Motor neuron (in vitro differentiated cells): ENCODE results near the gene MAST4. TPM values are rescaled to one million over a fixed set of nuclear protein-coding genes. Genes with fewer than 3 reads are reported as not detected.
"Not testable (repeated sequence)": the region's sequence is repeated elsewhere in the genome, so short reads cannot be mapped to it uniquely, and the experiment has no call there.

Experiments used
- ATAC-seq, 8 experiments: fragments of 200-7000 bp; cut with Tn5 transposase; replicated peaks in 6 of 8; 2 replicates each; pipeline ENCODE4 v1.8.0; 2021; ENCODE audit warnings: mild to moderate bottlenecking in 8 of 8, moderate library complexity in 8 of 8
- H3K27ac ChIP-seq, 2 donors: fragments of 250-450 bp; sonication (Bioruptor Pico); 2 replicates each; pipeline ENCODE4 v1.9.0; 2021; ENCODE audit warnings: antibody characterized with exemption in 2 of 2, mild to moderate bottlenecking in 2 of 2, moderate library complexity in 1 of 2
- H3K4me1 ChIP-seq, 2 donors: fragments of 250-450 bp; sonication (Bioruptor Pico); replicated peaks in 1 of 2; 2 replicates each; pipeline ENCODE4 v1.6.1; 2021; ENCODE audit warnings: antibody characterized with exemption in 2 of 2, mild to moderate bottlenecking in 2 of 2, moderate library complexity in 1 of 2
- H3K4me3 ChIP-seq, 5 donors: fragments of 250-450 bp; sonication (Bioruptor Pico); 2 replicates each; pipeline ENCODE4 v1.9.0; 2021; ENCODE audit warnings: antibody characterized with exemption in 5 of 5, mild to moderate bottlenecking in 5 of 5, moderate library complexity in 4 of 5
- WGBS, 10 experiments: fragments of 450-650 bp; shearing (Covaris generic); methylation state at CpG; one replicate each; pipeline ENCODE4 v1.0.0; 2022; 5-methylcytosine and 5-hydroxymethylcytosine counted together
- in situ Hi-C, 9 experiments: fragments of 400-800 bp; cut with MboI; loops; one replicate each; pipeline ENCODE4 v1.15.0; 2021; ENCODE audit warnings: low sequenced_read_pairs in 9 of 9, low pct_unique_long_range_greater_than_20kb in 2 of 9; ENCODE audit not compliant: unreplicated experiment in 9 of 9
- total RNA-seq, 8 experiments: library from RNA; unstranded; fragments of 300-600 nt; gene quantifications; 2 replicates each; pipeline versions ENCODE4 v1.2.3 to v1.2.4, GENCODE V29; 2022

MAST4 gene
- total RNA-seq, 8 experiments from 2014 or later, result 4.3 to 26.1 (median 12.9) TPM

DNA sequence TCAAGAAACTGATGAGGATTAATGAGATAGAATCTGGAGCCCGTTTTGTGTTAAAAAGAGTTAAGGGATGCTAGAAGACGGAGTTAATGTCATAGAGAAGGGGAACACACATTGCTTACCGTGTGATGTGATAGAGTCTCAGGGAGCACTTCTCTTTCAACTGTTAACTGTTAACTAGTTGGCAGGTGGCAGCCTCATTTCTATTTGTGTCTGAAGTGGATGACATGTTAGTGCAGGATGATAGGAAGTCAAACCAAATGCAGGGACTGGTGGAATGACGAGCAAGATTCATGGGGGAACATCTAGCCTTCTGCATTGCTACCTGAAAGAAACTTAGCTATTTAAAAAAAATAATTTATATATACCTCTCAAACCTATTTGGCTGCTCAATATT is 222.7 kb downstream of the MAST4 start:
- in situ Hi-C loops, result loop anchor here in 6 of 9 experiments (25.0 kb wide), 4 partner anchors 193 to 393 kb away; no protein-coding TSS in a partner anchor
- 40 to 86% (median 70%) methylated on average over 1 to 4 of the region's 4 CpGs; no CpG with 5 or more reads in 1 of the 10 experiments for WGBS, 10 experiments
- H3K4me1 ChIP-seq, result peaks cover 0 to 7% of the 10 kb centered on the region in 2 donors
- H3K4me3 ChIP-seq, result no peak overlapping the region
- H3K27ac ChIP-seq, result no peak overlapping the region
- no peak for ATAC-seq

DNA sequence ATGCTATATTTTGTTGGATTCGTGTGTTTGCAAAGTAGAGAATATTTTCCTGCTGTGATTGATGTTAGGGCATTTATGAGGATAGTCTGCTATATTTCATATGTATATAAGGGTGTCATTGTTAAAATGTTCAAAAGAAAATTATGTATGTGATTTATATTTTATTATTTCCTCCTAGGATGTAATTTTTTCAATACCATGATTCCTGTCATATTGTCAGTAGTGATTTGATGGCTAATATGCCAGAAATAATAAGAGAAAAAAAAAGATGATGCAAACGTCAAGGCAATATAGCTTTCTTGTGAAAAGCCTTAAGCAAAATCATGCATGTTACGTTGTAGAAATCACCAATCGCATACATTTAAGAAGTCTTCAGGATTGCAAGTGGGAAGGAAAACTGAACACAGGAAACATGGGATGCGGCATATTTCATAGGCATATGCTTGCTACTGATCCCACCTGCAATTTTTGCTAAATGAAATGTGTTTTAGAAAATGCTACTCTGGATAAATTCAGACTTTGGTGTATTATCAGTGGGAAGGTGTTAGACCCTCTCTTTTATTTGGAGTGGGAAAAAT is 224.5 kb downstream of the MAST4 start:
- peak in 1 of 8 experiments; percentile 32 for ATAC-seq
- WGBS, 10 experiments, result 60 to 100% (median 85%) methylated on average over 1 to 5 of the region's 5 CpGs; no CpG with 5 or more reads in 1 of the 10 experiments
- Histone ChIP-seq H3K27ac (no peak overlapping the region), H3K4me1 (peaks cover 0 to 7% of the 10 kb centered on the region in 2 donors), H3K4me3 (no peak overlapping the region)
- in situ Hi-C loops, result loop anchor here in 6 of 9 experiments (25.0 kb wide), 4 partner anchors 192 to 392 kb away; no protein-coding TSS in a partner anchor

DNA sequence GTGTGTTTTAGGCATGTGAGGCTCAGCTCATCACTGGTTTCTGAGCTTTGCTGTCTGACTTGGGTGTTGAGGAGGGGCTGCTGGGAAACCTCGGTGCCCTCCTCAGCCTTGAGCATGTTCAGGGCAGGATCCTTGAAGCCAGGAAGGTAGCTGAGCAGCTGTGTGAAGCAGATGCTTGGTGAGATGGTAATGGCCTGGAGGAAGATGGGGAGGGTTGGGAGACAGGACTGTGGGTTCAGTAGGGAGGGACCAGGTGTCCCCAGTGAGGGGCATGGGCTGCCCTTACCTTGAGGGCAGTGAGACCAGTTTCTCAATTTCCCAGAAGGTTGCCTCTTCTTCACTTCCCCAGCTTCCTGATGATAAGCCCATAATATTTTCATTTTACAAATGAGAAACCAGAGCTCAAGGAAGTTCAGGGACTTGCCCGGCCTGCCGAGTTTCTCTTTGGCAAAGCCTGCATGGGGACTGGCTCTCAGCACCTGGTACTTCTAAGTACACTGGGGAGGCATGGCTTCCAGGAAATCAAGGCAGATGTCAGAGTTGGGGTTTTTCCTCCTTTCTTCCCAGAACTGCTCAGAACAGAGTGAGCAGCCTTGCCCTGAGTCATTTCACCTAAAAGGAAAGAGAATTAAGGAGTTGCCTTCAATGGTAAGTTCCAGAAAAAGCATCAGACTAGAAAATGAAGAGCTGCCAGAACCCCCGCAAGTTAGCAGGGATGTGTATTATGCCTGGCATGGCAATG is 225.7 kb downstream of the MAST4 start:
- peak in 3 of 8 experiments; percentile 36 to 96 (median 75) for ATAC-seq
- Histone ChIP-seq H3K27ac (no peak overlapping the region), H3K4me1 (peaks cover 1 to 7% of the 10 kb centered on the region in 2 donors), H3K4me3 (no peak overlapping the region)
- in situ Hi-C loops, result loop anchor here in 6 of 9 experiments (25.0 kb wide), 4 partner anchors 190 to 390 kb away; no protein-coding TSS in a partner anchor
- WGBS, 10 experiments, result 69 to 100% (median 100%) methylated on average over 1 to 4 of the region's 4 CpGs; no CpG with 5 or more reads in 4 of the 10 experiments

DNA sequence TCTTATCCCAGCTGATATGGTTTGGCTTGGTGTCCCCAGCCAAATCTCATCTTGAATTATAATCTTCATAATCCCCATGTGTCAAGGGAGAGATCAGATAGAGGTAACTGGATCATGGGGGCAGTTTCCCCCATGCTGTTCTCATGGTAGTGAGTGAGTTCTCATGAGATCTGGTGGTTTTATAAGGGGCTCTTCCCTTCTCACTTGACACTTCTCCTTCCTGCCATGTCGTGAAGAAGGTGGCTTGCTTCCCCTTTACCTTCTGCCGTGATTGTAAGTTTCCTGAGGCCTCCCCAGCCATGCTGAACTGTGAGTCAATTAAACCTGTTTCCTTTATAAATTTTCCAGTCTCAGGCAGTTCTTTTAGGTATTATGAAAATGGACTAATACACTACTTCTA is 226.7 kb downstream of the MAST4 start:
- in situ Hi-C loops, result loop anchor here in 6 of 9 experiments (25.0 kb wide), 4 partner anchors 189 to 389 kb away; no protein-coding TSS in a partner anchor
- not testable (repeated sequence) for ATAC-seq, H3K4me3 ChIP-seq, H3K27ac ChIP-seq
- peaks cover 2 to 16% of the 10 kb centered on the region in 2 donors for H3K4me1 ChIP-seq
- 70 to 100% (median 89%) methylated on average over 1 to 2 of the region's 2 CpGs; no CpG with 5 or more reads in 5 of the 10 experiments for WGBS, 10 experiments

DNA sequence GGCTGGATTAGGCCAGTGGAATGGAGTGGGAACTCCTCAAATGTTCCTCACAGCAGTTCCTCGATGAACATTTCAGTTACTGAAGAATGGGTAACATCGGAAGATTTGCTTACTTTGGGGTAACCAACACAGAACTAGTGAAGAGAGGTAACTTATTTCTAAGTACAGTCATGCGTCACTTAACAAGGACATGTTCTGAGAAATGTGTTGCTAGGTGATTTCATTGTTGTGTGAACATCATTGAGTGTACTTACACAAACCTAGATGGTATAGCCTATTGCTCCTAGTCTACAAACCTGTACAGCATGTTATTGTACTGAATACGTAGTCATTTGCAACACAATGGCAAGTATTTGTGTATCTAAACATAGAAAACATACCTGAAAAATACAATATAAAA is 228.3 kb downstream of the MAST4 start:
- Histone ChIP-seq H3K4me1 (peaks cover 11 to 22% of the 10 kb centered on the region in 2 donors), H3K27ac (no peak overlapping the region), H3K4me3 (no peak overlapping the region)
- WGBS, 10 experiments, result 76 to 100% (median 92%) methylated on average over 2 to 4 of the region's 4 CpGs; no CpG with 5 or more reads in 1 of the 10 experiments
- no peak for ATAC-seq
- in situ Hi-C loops, result loop anchor here in 6 of 9 experiments (25.0 kb wide), 4 partner anchors 188 to 388 kb away; no protein-coding TSS in a partner anchor

DNA sequence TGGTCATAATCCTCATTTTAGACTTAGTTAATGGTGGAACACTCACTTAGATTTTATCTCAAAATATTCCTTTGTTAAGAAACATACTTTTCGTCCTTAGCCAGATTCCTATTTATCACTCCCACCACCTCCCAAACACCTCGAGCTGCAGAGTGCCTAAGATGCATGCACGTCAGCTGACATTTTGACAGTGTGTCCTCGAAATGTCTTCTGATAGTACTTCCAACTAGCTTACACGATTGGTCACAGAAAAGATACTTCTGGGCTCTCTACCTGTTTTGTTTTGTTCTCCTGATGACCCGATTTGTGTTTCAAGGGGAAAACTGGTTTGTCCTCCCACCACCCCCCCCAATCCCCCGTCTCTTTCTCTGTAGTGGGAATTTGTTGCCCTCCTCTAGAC is 230.1 kb downstream of the MAST4 start:
- in situ Hi-C loops, result no loop called here
- peaks cover 14 to 22% of the 10 kb centered on the region in 2 donors for H3K4me1 ChIP-seq
- 51 to 100% (median 80%) methylated on average over 1 to 7 of the region's 7 CpGs; no CpG with 5 or more reads in 1 of the 10 experiments for WGBS, 10 experiments
- no peak overlapping the region for H3K27ac ChIP-seq
- ATAC-seq, result no peak
- no peak overlapping the region for H3K4me3 ChIP-seq

DNA sequence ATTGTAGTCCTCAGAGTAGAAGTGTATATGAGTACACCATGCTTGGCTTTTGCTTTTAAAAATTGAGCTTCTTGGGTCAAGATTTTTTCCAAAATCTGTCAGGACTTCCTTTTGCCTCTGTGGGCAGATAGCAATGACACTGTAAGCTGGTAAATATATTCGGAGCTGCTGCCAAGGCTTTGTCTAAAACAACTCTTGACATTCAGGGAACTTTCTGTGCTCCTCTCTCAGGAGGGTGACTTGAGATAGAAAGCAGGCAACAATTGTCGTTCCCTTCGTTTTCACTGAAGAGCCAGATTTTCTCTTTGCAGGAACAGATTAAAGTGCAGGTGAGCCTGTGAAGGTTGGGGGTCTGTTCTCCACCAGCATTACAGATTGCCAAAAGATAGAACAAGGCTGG is 230.5 kb downstream of the MAST4 start:
- WGBS, 10 experiments, result 17 to 100% (median 57%) methylated on average over 1 to 3 of the region's 3 CpGs; no CpG with 5 or more reads in 1 of the 10 experiments

DNA sequence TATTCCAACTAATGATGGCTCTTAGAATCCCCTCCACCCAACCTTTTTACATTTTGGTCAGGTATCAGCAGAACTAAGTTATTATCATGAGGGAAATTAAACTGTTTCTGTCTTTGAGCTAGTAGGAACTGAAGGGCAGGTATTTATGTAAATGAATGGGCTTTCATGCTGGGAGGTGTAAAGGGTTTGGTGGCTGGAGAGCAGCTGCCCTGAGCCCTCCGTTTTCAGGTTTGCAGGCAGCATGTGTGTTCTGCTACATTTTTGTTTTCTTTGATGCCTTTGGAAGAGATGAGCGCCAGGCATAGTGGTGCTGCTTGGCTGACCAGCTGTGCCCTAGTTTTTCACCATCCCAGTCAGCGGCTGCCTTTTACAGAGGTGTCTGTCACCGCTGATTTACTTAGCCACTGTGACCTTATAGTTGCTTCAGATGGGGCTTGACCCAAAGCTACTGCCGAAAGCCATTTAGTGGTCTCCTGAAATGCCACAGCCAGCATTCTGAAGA is 231.9 kb downstream of the MAST4 start:
- peak overlapping the region; percentile 26 to 65 (median 36) for H3K4me3 ChIP-seq
- WGBS, 10 experiments, result 0 to 40% (median 13%) methylated on average over 1 to 4 of the region's 5 CpGs; no CpG with 5 or more reads in 4 of the 10 experiments
- peak in 7 of 8 experiments; percentile 4 to 67 (median 60) for ATAC-seq
- H3K27ac ChIP-seq, result no peak overlapping the region
- peaks cover 14 to 22% of the 10 kb centered on the region in 2 donors for H3K4me1 ChIP-seq
- in situ Hi-C loops, result no loop called here

More for the DNA sequence above, 230.5 kb downstream of the MAST4 start:
- Histone ChIP-seq H3K4me3 (no peak overlapping the region), H3K27ac (no peak overlapping the region), H3K4me1 (peaks cover 14 to 22% of the 10 kb centered on the region in 2 donors)
- ATAC-seq, result no peak
- in situ Hi-C loops, result no loop called here

DNA sequence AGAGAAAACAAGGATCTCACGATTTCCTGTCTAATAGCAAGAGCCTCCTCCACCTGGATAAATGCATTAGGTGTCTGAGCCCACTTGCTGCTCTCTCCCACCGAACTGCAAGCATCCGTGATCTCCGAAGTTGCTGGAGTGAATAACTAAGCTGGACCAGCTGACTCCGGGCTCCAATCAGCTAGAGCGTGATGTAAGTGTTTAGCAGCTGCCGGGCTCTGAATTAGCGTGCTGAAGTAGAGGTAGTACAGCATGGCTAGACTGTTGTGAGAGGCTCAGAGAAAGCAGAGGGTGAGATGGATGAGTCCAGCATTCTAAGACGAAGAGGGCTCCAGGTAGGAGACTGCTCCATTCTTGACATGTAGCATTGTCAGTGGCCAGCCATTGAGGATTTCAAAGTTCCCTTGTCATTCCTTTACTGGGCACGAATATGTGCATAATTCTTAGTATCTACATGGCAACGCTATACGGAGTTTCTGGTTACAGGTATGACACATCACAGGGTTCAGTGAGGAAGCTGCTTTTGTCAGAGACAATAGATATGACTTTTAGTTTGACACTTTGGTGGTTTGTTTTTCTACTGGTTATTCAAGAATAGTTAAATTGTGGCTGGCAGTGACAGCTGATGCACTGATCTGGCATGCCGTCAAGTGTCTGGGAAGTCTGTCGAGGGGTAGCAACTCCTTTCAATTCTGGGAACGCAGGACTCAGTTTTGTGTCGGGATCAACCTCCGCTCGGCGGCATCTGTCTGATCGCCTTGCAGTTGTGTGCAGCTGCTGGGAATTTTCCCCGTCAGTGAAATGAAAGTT is 232.6 kb downstream of the MAST4 start:
- Histone ChIP-seq H3K27ac (peak overlapping the region in 1 of 2 donors; percentile 9), H3K4me1 (peaks cover 14 to 22% of the 10 kb centered on the region in 2 donors), H3K4me3 (peak overlapping the region; percentile 26 to 65 (median 36))
- peak; percentile 92 to 100 (median 99) for ATAC-seq
- in situ Hi-C loops, result no loop called here
- WGBS, 10 experiments, result 2 to 10% (median 6%) methylated on average over 6 to 16 of the region's 21 CpGs; no CpG with 5 or more reads in 2 of the 10 experiments

DNA sequence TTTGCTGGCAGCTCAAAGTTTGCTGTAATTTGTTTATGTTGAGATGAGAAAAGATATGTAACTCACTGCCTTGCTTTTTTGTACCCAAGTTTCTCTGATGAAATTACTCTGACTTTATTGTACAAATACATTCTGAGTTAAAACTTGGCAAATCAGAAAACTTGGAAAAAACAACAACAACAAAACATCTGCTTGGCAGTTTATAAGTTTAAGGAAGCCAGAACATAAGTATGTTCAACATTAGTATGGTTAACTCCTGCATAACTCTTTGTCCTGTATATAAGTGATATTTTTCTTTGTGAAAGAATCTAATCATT is 233.1 kb downstream of the MAST4 start:
- no peak for ATAC-seq
- H3K4me3 ChIP-seq, result peak overlapping the region; percentile 26 to 65 (median 36)
- in situ Hi-C loops, result no loop called here
- no peak overlapping the region for H3K27ac ChIP-seq
- peaks cover 14 to 23% of the 10 kb centered on the region in 2 donors for H3K4me1 ChIP-seq

DNA sequence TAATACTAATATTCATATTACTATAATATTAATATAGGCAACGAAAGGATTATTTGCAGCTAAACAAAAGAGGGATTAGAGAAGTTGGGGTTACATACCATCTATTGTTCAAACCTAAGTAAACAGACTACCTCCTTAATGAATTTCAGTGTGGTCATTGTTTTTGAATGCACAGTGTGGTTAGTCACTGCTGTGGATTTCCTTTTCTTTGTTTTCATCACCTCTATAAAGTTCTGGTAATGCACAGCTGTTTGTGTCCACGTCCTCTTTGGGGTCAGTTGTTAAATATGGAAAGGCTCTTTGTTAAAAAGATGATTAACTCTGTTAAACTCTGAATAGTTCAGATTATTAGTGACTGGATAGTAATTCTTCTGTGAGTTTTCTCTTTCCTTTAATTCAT is 233.6 kb downstream of the MAST4 start:
- H3K4me3 ChIP-seq, result peak overlapping the region in 4 of 5 donors; percentile 13 to 65 (median 40)
- no peak for ATAC-seq

DNA sequence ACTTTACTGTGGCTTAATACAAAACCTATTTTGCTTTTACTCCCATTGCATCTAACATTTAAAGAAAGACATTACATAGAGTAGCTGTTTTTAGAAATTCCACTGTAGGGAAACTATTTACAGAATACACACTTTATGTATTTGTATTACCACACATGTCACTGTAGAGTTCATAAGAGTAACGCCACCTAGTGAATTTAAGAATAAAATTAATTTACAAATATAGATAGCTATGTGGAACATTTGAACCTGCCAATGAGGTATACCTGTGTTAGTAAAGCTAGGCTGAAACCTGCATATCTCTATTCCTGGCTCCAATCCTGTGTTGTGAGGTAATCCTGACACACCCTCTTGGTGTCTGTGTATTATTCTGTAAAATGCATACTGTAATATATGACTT is 234.4 kb downstream of the MAST4 start:
- peak overlapping the region in 2 of 5 donors; percentile 5 to 45 for H3K4me3 ChIP-seq
- H3K4me1 ChIP-seq, result peaks cover 19 to 34% of the 10 kb centered on the region in 2 donors
- in situ Hi-C loops, result no loop called here
- WGBS, 10 experiments, result 0 to 100% (median 75%) methylated on average over 1 of the region's 1 CpG; no CpG with 5 or more reads in 1 of the 10 experiments
- ATAC-seq, result no peak
- no peak overlapping the region for H3K27ac ChIP-seq

More for the DNA sequence above, 233.6 kb downstream of the MAST4 start:
- Histone ChIP-seq H3K4me1 (peaks cover 19 to 28% of the 10 kb centered on the region in 2 donors), H3K27ac (no peak overlapping the region)
- WGBS, 10 experiments, result 0 to 80% (median 17%) methylated on average over 1 to 2 of the region's 2 CpGs; no CpG with 5 or more reads in 1 of the 10 experiments
- in situ Hi-C loops, result no loop called here
